ENCODE data around the gene TNRC18.
A peak's percentile ranks its signal among the peaks of the same experiment; 100 is the strongest.

Gene TNRC18

DNA sequence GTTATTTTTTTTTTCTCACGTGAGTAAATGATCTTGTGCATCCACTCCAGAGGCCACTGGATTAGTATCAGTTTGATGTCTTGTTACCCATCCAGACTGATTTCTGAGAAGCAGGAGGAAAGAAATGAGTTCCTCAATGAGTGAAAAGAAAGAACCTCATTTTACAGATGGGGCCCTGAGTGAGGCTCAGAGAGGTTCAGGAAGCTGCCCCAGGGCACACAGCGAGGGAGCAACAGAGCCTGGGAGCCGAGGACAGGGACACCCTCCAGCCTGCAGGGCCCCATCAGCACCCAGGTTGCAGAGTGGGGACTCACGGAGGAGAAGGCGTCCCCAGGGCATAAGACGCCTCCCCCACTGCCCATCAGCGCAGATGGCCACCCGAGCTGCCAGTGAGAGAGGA lies 30.9 kb upstream of the TNRC18 start:
- 88% methylated on average over 8 of the region's 8 CpGs for WGBS
- no peak overlapping the region for H3K9ac ChIP-seq (ENCODE audit: low read length)
- H3K18ac ChIP-seq (ENCODE audit: low read depth in 1 of 2, low read length in 2 of 2) = no peak overlapping the region

DNA sequence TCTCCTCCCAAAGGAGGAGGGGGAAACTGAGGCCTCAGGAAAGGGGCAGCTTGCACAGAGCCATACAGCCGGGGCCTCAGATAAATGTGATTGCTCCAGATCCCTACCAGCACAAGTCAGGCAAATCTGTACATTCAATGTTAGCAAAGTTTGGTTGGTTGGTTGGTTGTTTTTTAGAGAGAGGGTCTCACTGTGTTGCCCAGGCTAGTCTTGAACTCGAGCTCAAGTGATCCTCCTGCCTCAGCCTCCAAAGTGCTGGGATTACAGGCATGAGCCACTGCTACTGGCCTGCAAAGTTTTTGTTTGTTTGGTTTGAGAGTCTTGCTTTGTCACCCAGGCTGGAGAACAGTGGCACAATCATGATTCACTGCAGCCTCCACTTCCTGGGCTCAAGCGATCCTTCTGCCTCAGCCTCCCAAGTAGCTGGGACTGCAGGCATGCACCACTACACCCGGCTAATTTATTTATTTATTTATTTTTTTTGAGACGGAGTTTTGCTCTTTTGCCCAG lies 30.0 kb upstream of the TNRC18 start:
- no peak overlapping the region for H3K4me3 ChIP-seq (ENCODE audit: insufficient read depth in 1 of 2, low read depth in 1 of 2, low read length in 2 of 2)
- H3K14ac ChIP-seq (ENCODE audit: low read length in 2 of 2) = no peak overlapping the region
- no peaks in the 10 kb centered on the region for H3K9me3 ChIP-seq (ENCODE audit: control insufficient read depth, low read length)
- DNase-seq = no peak
- H2BK15ac ChIP-seq (ENCODE audit: low read depth, poor library complexity, severe bottlenecking) = no peak overlapping the region
- WGBS = 100% methylated on average over 3 of the region's 5 CpGs
- H2BK5ac ChIP-seq (ENCODE audit: low read depth, low read length, poor library complexity, severe bottlenecking) = no peak overlapping the region
- no peak overlapping the region for H2AK5ac ChIP-seq (ENCODE audit: low read length, severe bottlenecking)
- no peaks in the 10 kb centered on the region for H3K79me1 ChIP-seq (replicated peaks; ENCODE audit: low read length, poor library complexity, severe bottlenecking)
- H3K23ac ChIP-seq (ENCODE audit: low read length in 2 of 2) = no peak overlapping the region
- no peak overlapping the region for H3K4ac ChIP-seq (ENCODE audit: low read depth in 1 of 2, low read length in 2 of 2)
- peak overlapping the region; percentile 35 for H3K9ac ChIP-seq (ENCODE audit: low read length)
- peaks cover 0 to 11% of the 10 kb centered on the region in 2 experiments for H3K27me3 ChIP-seq (ENCODE audit: control insufficient read depth in 1 of 2, insufficient read depth in 1 of 2, low read length in 2 of 2)
- no peak overlapping the region for H4K91ac ChIP-seq (ENCODE audit: low read length)
- H3K27ac ChIP-seq (ENCODE audit: low read length, poor library complexity, severe bottlenecking) = no peak overlapping the region
- no peak overlapping the region for H2BK12ac ChIP-seq (ENCODE audit: low read length in 2 of 2)
- H3K4me1 ChIP-seq (ENCODE audit: control insufficient read depth, insufficient read depth, low read depth, low read length) = peaks cover 14% of the 10 kb centered on the region
- H3K4me2 ChIP-seq (ENCODE audit: low read length, poor library complexity, severe bottlenecking) = no peak overlapping the region
- H3K18ac ChIP-seq (ENCODE audit: low read depth in 1 of 2, low read length in 2 of 2) = no peak overlapping the region
- no peak overlapping the region for H4K8ac ChIP-seq (ENCODE audit: low read length)
- H2BK120ac ChIP-seq (ENCODE audit: low read depth, low read length) = no peak overlapping the region
- H2AFZ ChIP-seq (ENCODE audit: low read depth, low read length) = no peak overlapping the region
- H3K36me3 ChIP-seq (ENCODE audit: control insufficient read depth in 1 of 2, insufficient read depth in 2 of 2, low read depth in 1 of 2, low read length in 2 of 2) = peaks cover 0 to 3% of the 10 kb centered on the region in 2 experiments

More for the DNA sequence above, 30.9 kb upstream of the TNRC18 start:
- H4K8ac ChIP-seq (ENCODE audit: low read length) = no peak overlapping the region
- H3K4me2 ChIP-seq (ENCODE audit: low read length, poor library complexity, severe bottlenecking) = no peak overlapping the region
- H2AK5ac ChIP-seq (ENCODE audit: low read length, severe bottlenecking) = no peak overlapping the region
- H3K36me3 ChIP-seq (ENCODE audit: control insufficient read depth in 1 of 2, insufficient read depth in 2 of 2, low read depth in 1 of 2, low read length in 2 of 2) = peaks cover 0 to 3% of the 10 kb centered on the region in 2 experiments
- no peak overlapping the region for H2BK15ac ChIP-seq (ENCODE audit: low read depth, poor library complexity, severe bottlenecking)
- H3K4me3 ChIP-seq (ENCODE audit: insufficient read depth in 1 of 2, low read depth in 1 of 2, low read length in 2 of 2) = no peak overlapping the region
- no peak overlapping the region for H2BK12ac ChIP-seq (ENCODE audit: low read length in 2 of 2)
- H4K91ac ChIP-seq (ENCODE audit: low read length) = no peak overlapping the region
- DNase-seq = no peak
- H2BK120ac ChIP-seq (ENCODE audit: low read depth, low read length) = no peak overlapping the region
- H3K23ac ChIP-seq (ENCODE audit: low read length in 2 of 2) = no peak overlapping the region
- H2AFZ ChIP-seq (ENCODE audit: low read depth, low read length) = no peak overlapping the region
- no peak overlapping the region for H3K14ac ChIP-seq (ENCODE audit: low read length in 2 of 2)
- no peak overlapping the region for H3K27ac ChIP-seq (ENCODE audit: low read length, poor library complexity, severe bottlenecking)
- no peaks in the 10 kb centered on the region for H3K79me1 ChIP-seq (replicated peaks; ENCODE audit: low read length, poor library complexity, severe bottlenecking)
- H3K4me1 ChIP-seq (ENCODE audit: control insufficient read depth, insufficient read depth, low read depth, low read length) = peaks cover 14% of the 10 kb centered on the region
- no peak overlapping the region for H2BK5ac ChIP-seq (ENCODE audit: low read depth, low read length, poor library complexity, severe bottlenecking)
- H3K9me3 ChIP-seq (ENCODE audit: control insufficient read depth, low read length) = no peaks in the 10 kb centered on the region
- peaks cover 0 to 11% of the 10 kb centered on the region in 2 experiments for H3K27me3 ChIP-seq (ENCODE audit: control insufficient read depth in 1 of 2, insufficient read depth in 1 of 2, low read length in 2 of 2)
- H3K4ac ChIP-seq (ENCODE audit: low read depth in 1 of 2, low read length in 2 of 2) = no peak overlapping the region

DNA sequence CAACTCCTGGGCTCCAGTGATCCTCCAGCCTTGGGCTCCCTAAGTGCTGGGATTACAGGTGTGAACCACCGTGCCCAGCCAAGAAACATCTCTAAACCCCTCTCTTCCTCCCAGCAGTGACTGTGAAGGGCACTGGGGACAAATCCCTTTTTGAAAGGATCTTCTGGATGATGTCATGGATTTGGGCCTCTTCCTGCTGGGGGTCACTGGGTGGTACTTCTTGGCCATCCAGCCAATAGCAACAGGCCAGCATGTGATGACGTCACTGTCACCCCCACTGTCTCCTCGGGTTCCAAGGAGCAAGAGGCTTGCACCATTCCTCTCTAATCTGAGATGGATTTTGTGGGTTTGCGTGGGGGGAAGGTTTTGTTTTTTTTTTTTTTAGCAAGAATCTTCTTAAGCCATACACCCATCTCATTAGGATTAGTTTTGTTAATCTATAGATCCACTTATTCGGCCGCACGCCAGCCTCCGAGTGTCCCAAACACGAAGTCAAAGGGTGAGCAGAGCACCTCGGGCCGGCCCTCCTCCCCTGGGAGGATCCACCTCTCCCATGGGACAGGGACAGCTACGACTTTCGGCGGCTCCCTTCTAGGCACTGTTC lies 29.4 kb upstream of the TNRC18 start:
- Histone ChIP-seq H3K18ac (ENCODE audit: low read depth in 1 of 2, low read length in 2 of 2) (no peak overlapping the region), H4K8ac (ENCODE audit: low read length) (no peak overlapping the region), H3K36me3 (ENCODE audit: control insufficient read depth in 1 of 2, insufficient read depth in 2 of 2, low read depth in 1 of 2, low read length in 2 of 2) (peaks cover 0 to 3% of the 10 kb centered on the region in 2 experiments), H2BK15ac (ENCODE audit: low read depth, poor library complexity, severe bottlenecking) (no peak overlapping the region), H4K91ac (ENCODE audit: low read length) (no peak overlapping the region), H3K79me1 (replicated peaks; ENCODE audit: low read length, poor library complexity, severe bottlenecking) (no peaks in the 10 kb centered on the region), H2BK12ac (ENCODE audit: low read length in 2 of 2) (no peak overlapping the region), H3K14ac (ENCODE audit: low read length in 2 of 2) (no peak overlapping the region), H3K4me2 (ENCODE audit: low read length, poor library complexity, severe bottlenecking) (no peak overlapping the region), H3K4ac (ENCODE audit: low read depth in 1 of 2, low read length in 2 of 2) (no peak overlapping the region), H3K9me3 (ENCODE audit: control insufficient read depth, low read length) (no peaks in the 10 kb centered on the region), H3K27me3 (ENCODE audit: control insufficient read depth in 1 of 2, insufficient read depth in 1 of 2, low read length in 2 of 2) (peaks cover 0 to 11% of the 10 kb centered on the region in 2 experiments), H3K9ac (ENCODE audit: low read length) (peak overlapping the region; percentile 73), H3K23ac (ENCODE audit: low read length in 2 of 2) (no peak overlapping the region), H2BK120ac (ENCODE audit: low read depth, low read length) (no peak overlapping the region), H3K27ac (ENCODE audit: low read length, poor library complexity, severe bottlenecking) (no peak overlapping the region), H2AFZ (ENCODE audit: low read depth, low read length) (no peak overlapping the region), H2AK5ac (ENCODE audit: low read length, severe bottlenecking) (no peak overlapping the region), H2BK5ac (ENCODE audit: low read depth, low read length, poor library complexity, severe bottlenecking) (no peak overlapping the region), H3K4me3 (ENCODE audit: insufficient read depth in 1 of 2, low read depth in 1 of 2, low read length in 2 of 2) (no peak overlapping the region), H3K4me1 (ENCODE audit: control insufficient read depth, insufficient read depth, low read depth, low read length) (peaks cover 14% of the 10 kb centered on the region)
- DNase-seq = peak; percentile 57
- 84% methylated on average over 12 of the region's 14 CpGs for whole genome bisulfite sequencing

DNA sequence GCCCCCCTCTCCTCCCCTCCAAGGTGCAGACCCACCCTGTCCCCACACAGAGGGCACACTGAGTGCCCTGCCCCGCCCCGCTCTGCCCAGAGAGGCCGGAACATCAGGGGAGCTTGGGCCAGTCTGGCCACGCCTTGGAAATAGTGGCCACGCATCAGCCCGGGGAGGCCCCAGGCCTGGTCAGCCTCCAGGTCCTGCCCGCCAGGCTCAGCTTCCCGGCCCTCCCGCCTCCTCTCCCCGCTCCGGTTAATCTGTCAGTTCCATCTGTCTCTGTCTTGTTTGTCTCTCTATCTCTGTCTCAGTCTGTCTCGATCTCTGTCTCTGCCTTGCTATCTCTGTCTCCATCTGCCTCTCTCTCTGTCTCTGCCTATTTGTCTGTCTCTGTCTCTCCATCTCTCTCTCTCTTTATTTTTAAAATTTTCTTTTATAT lies 28.9 kb upstream of the TNRC18 start:
- H2BK120ac ChIP-seq (ENCODE audit: low read depth, low read length) = no peak overlapping the region
- H3K23ac ChIP-seq (ENCODE audit: low read length in 2 of 2) = no peak overlapping the region
- H3K4me3 ChIP-seq (ENCODE audit: insufficient read depth in 1 of 2, low read depth in 1 of 2, low read length in 2 of 2) = no peak overlapping the region
- H3K9me3 ChIP-seq (ENCODE audit: control insufficient read depth, low read length) = no peaks in the 10 kb centered on the region
- H3K27ac ChIP-seq (ENCODE audit: low read length, poor library complexity, severe bottlenecking) = no peak overlapping the region
- no peak overlapping the region for H2BK5ac ChIP-seq (ENCODE audit: low read depth, low read length, poor library complexity, severe bottlenecking)
- peak overlapping the region in 1 of 2 experiments; percentile 40 for H3K4ac ChIP-seq (ENCODE audit: low read depth in 1 of 2, low read length in 2 of 2)
- H2AFZ ChIP-seq (ENCODE audit: low read depth, low read length) = no peak overlapping the region
- H3K4me1 ChIP-seq (ENCODE audit: control insufficient read depth, insufficient read depth, low read depth, low read length) = peaks cover 12% of the 10 kb centered on the region
- H4K91ac ChIP-seq (ENCODE audit: low read length) = no peak overlapping the region
- peak overlapping the region; percentile 73 for H3K9ac ChIP-seq (ENCODE audit: low read length)
- no peak for DNase-seq
- no peak overlapping the region for H3K4me2 ChIP-seq (ENCODE audit: low read length, poor library complexity, severe bottlenecking)
- H3K27me3 ChIP-seq (ENCODE audit: control insufficient read depth in 1 of 2, insufficient read depth in 1 of 2, low read length in 2 of 2) = peaks cover 0 to 10% of the 10 kb centered on the region in 2 experiments
- no peak overlapping the region for H2AK5ac ChIP-seq (ENCODE audit: low read length, severe bottlenecking)
- H2BK15ac ChIP-seq (ENCODE audit: low read depth, poor library complexity, severe bottlenecking) = no peak overlapping the region
- no peak overlapping the region for H3K18ac ChIP-seq (ENCODE audit: low read depth in 1 of 2, low read length in 2 of 2)
- H3K79me1 ChIP-seq (replicated peaks; ENCODE audit: low read length, poor library complexity, severe bottlenecking) = no peaks in the 10 kb centered on the region
- 83% methylated on average over 12 of the region's 12 CpGs for WGBS
- no peak overlapping the region for H4K8ac ChIP-seq (ENCODE audit: low read length)
- H2BK12ac ChIP-seq (ENCODE audit: low read length in 2 of 2) = peak overlapping the region in 1 of 2 experiments; percentile 39
- peaks cover 0 to 3% of the 10 kb centered on the region in 2 experiments for H3K36me3 ChIP-seq (ENCODE audit: control insufficient read depth in 1 of 2, insufficient read depth in 2 of 2, low read depth in 1 of 2, low read length in 2 of 2)
- H3K14ac ChIP-seq (ENCODE audit: low read length in 2 of 2) = no peak overlapping the region
